Measurements from ENCODE around the gene PAPPA2.

DNA sequence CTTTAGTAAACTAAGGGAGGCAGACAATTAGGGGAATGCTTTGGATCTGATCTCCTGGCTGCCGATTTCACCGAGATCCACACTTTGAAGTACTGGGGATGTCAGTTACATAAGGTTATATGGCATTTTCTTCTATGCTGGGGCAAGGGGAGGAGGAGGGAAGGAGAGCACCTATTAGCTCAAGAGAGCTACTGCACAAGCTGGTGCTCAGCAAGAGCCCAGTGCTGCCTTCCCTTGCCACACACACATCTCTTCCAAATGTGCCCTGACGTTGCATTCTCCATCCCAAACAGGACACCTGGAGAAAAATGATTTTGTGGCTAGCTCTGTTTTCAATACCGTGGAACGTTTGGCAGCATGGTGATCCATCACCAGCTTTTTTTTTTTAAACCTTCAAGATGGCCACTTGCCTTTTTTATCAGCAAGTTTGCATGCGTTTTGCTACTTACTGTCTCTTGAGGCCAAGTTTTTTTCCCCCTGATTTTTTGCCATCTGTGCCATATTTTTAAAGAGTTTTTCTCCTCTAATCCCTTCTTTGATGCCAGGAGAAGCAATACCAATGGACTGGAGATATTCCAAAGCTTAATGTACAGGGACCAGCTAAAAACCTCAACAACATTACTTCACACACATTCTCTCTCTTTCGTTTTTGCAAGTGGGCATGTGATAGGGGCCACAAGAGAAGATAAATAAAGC is 66.6 kb downstream of the PAPPA2 start:
- TF ChIP-seq EP300 (IDR thresholded peaks at IDR 0.05), result no peak
- TF ChIP-seq, protein P1, sequence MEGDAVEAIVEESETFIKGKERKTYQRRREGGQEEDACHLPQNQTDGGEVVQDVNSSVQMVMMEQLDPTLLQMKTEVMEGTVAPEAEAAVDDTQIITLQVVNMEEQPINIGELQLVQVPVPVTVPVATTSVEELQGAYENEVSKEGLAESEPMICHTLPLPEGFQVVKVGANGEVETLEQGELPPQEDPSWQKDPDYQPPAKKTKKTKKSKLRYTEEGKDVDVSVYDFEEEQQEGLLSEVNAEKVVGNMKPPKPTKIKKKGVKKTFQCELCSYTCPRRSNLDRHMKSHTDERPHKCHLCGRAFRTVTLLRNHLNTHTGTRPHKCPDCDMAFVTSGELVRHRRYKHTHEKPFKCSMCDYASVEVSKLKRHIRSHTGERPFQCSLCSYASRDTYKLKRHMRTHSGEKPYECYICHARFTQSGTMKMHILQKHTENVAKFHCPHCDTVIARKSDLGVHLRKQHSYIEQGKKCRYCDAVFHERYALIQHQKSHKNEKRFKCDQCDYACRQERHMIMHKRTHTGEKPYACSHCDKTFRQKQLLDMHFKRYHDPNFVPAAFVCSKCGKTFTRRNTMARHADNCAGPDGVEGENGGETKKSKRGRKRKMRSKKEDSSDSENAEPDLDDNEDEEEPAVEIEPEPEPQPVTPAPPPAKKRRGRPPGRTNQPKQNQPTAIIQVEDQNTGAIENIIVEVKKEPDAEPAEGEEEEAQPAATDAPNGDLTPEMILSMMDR (IDR thresholded peaks at IDR 0.05), result no peak
- no peak for TF ChIP-seq POLR2A (IDR thresholded peaks at IDR 0.05)

Data from stomach (tissue), 4 donors.